Esophagus squamous epithelium (tissue), 5 donors: ENCODE results near the gene RNF150. TPM values are rescaled to one million over a fixed set of nuclear protein-coding genes. Genes with fewer than 3 reads are reported as not detected.
"Not testable (repeated sequence)": the region's sequence is repeated elsewhere in the genome, so short reads cannot be mapped to it uniquely, and the experiment has no call there.

Experiments used
- DNase-seq: peaks from one replicate; lab custom pipeline; 2025; lab: John Stamatoyannopoulos, UW
- H3K27ac ChIP-seq, 4 donors: fragments of 200-600 bp; sonication (generic); one replicate each; pipeline ENCODE4 v1.5.1; 2016 to 2019; ENCODE audit warnings: mild to moderate bottlenecking in 1 of 4
- H3K27me3 ChIP-seq, 4 donors: fragments of 200-600 bp; sonication (generic); 1 replicate in 3 of 4; 2 replicates in 1 of 4; pipeline versions ENCODE4 v1.5.1 to v1.6.0; 2017 to 2021; ENCODE audit warnings: antibody characterized with exemption in 1 of 4
- H3K36me3 ChIP-seq, 3 donors: fragments of 200-600 bp; sonication (generic); one replicate each; pipeline ENCODE4 v1.5.1; 2016 to 2019
- H3K4me1 ChIP-seq, 3 donors: fragments of 200-600 bp; sonication (generic); one replicate each; pipeline ENCODE4 v1.5.1; 2017 to 2019
- H3K4me3 ChIP-seq, 4 donors: fragments of 200-600 bp; sonication (generic); 1 replicate in 3 of 4; 2 replicates in 1 of 4; pipeline ENCODE4 v1.5.1; 2016 to 2019; ENCODE audit warnings: mild to moderate bottlenecking in 2 of 4, moderate library complexity in 1 of 4
- H3K9me3 ChIP-seq, 3 donors: fragments of 200-600 bp; sonication (generic); one replicate each; pipeline ENCODE4 v1.5.1; 2016 to 2019
- CTCF ChIP-seq, 6 experiments: fragments of 450-650 bp in 4 of 6; fragments of 200-600 bp in 2 of 6; sonication (generic) in 2 of 6; IDR thresholded peaks; one replicate each; pipeline ENCODE4 v1.5.1; 2016 to 2019; ENCODE audit warnings: antibody characterized with exemption in 6 of 6, mild to moderate bottlenecking in 4 of 6, moderate library complexity in 4 of 6
- POLR2A ChIP-seq, 4 donors: fragments of 450-650 bp; IDR thresholded peaks; one replicate each; pipeline ENCODE4 v1.6.1; 2017; ENCODE audit warnings: antibody characterized with exemption in 4 of 4, mild to moderate bottlenecking in 4 of 4, moderate library complexity in 3 of 4
- WGBS, 2 donors: methylation state at CpG; one replicate each; pipeline ENCODE4 v1.1.5; 2018; 5-methylcytosine and 5-hydroxymethylcytosine counted together
- intact Hi-C: fragments of 100-400 bp; cut with DNase I; formaldehyde crosslinking; loops from one replicate; pipeline ENCODE4 v1.15.0; 2022
- total RNA-seq, 4 donors: library from RNA; depleted of rRNA; stranded (reverse); fragments of >200 nt; gene quantifications; one replicate each; pipeline ENCODE4 v1.1.0, GENCODE V29; 2016
- donor health status: DM: yes; HTN: yes; CAD: no.

RNF150 gene
- total RNA-seq, 4 donors from 2014 or later, result 0.23 to 6.7 (median 4.5) TPM

DNA sequence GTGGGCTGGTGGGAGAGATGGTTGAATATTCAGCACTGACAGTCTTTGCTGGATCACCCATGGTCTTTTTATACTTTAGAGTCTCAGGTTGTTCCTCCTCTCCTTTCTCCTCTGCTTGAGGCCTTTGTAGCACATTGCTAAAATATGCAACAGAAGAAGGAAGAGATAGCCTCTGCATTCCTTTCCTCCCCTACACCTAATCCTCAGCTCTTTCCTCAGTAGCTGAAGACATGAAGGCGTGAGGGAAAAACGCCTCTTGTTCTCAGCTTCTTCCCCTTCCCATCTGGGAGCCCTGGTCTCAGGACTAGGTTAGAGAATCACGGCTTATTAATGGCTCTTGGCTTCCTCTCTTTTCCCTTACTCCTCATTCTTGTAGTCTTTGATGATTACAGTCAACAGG is 76.8 kb downstream of the RNF150 start:
- H3K27me3 ChIP-seq, result no peaks in the 10 kb centered on the region
- TF ChIP-seq CTCF (IDR thresholded peaks at IDR 0.05) (no peak), POLR2A (IDR thresholded peaks at IDR 0.05) (no peak)
- no peaks in the 10 kb centered on the region for H3K4me1 ChIP-seq
- intact Hi-C loops, result no loop called here
- H3K36me3 ChIP-seq, result no peaks in the 10 kb centered on the region
- H3K9me3 ChIP-seq, result peaks cover 0 to 4% (median 0%) of the 10 kb centered on the region in 3 donors
- no peak overlapping the region for H3K27ac ChIP-seq
- 81 to 84% methylated on average over 3 of the region's 3 CpGs for WGBS, 2 donors
- DNase-seq, result no peak
- no peak overlapping the region for H3K4me3 ChIP-seq

DNA sequence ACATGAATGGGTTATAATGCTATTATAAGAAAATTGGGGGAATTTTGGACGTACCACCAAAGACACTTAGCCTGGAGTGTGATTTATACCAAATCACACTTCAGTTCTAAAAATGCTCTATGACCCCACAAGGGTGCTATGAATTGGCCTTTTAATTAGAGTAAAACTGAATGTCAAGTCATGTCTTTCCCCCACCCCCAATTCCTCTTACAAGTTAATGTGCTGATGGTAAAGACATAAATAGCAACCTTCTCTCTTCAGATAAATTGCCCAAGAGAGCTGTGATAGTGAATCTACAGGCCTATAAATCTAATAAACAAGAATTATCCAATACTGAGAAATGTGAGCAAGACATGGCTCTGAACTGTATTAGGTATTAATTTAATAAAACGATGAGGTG is 78.8 kb downstream of the RNF150 start:
- 85 to 91% methylated on average over 2 of the region's 2 CpGs for WGBS, 2 donors
- intact Hi-C loops, result no loop called here

GRCh38 chr4:141050999-141051398 is 82.3 kb downstream of the RNF150 start:
- H3K4me3 ChIP-seq, result not testable (repeated sequence)

More for the DNA sequence above, 78.8 kb downstream of the RNF150 start:
- H3K27me3 ChIP-seq, result no peaks in the 10 kb centered on the region
- H3K36me3 ChIP-seq, result no peaks in the 10 kb centered on the region
- peaks cover 0 to 17% (median 11%) of the 10 kb centered on the region in 3 donors for H3K9me3 ChIP-seq
- H3K4me1 ChIP-seq, result no peaks in the 10 kb centered on the region
- TF ChIP-seq POLR2A (IDR thresholded peaks at IDR 0.05) (no peak), CTCF (IDR thresholded peaks at IDR 0.05) (no peak)
- DNase-seq, result no peak
- no peak overlapping the region for H3K27ac ChIP-seq
- H3K4me3 ChIP-seq, result no peak overlapping the region

GRCh38 chr4:141047228-141047884 is 85.9 kb downstream of the RNF150 start:
- H3K36me3 ChIP-seq, result no peaks in the 10 kb centered on the region
- intact Hi-C loops, result no loop called here
- H3K27ac ChIP-seq, result peak overlapping the region in 1 of 4 donors; percentile 27
- no peaks in the 10 kb centered on the region for H3K27me3 ChIP-seq
- peaks cover 0 to 18% (median 11%) of the 10 kb centered on the region in 3 donors for H3K4me1 ChIP-seq
- TF ChIP-seq CTCF (IDR thresholded peaks at IDR 0.05), result no peak
- no peak for TF ChIP-seq POLR2A (IDR thresholded peaks at IDR 0.05)
- peaks cover 0 to 17% (median 11%) of the 10 kb centered on the region in 3 donors for H3K9me3 ChIP-seq
- DNase-seq, result no peak
- no peak overlapping the region for H3K4me3 ChIP-seq
- WGBS, 2 donors, result 26 to 32% methylated on average over 7 of the region's 7 CpGs

More at GRCh38 chr4:141050999-141051398, 82.3 kb downstream of the RNF150 start:
- H3K36me3 ChIP-seq, DNase-seq, H3K27ac ChIP-seq, intact Hi-C loops, H3K27me3 ChIP-seq: not testable (repeated sequence)
- Histone ChIP-seq H3K4me1 (peaks cover 0 to 17% (median 11%) of the 10 kb centered on the region in 3 donors), H3K9me3 (peaks cover 0 to 17% (median 11%) of the 10 kb centered on the region in 3 donors)
- WGBS, 2 donors, result 83 to 100% methylated on average over 1 of the region's 1 CpG

- peaks cover 0 to 11% (median 10%) of the 10 kb centered on the region in 3 donors for H3K9me3 ChIP-seq
- no peaks in the 10 kb centered on the region for H3K27me3 ChIP-seq
- intact Hi-C loops, result no loop called here
- H3K36me3 ChIP-seq, result no peaks in the 10 kb centered on the region
- peak overlapping the region in 1 of 4 donors; percentile 27 for H3K27ac ChIP-seq
- TF ChIP-seq POLR2A (IDR thresholded peaks at IDR 0.05), result no peak
- TF ChIP-seq CTCF (IDR thresholded peaks at IDR 0.05), result no peak
- H3K4me1 ChIP-seq, result peaks cover 0 to 18% (median 11%) of the 10 kb centered on the region in 3 donors
- no peak overlapping the region for H3K4me3 ChIP-seq
- DNase-seq, result no peak
- WGBS, 2 donors, result 2 to 23% methylated on average over 3 of the region's 3 CpGs
Measured at GRCh38 chr4:141046255-141046654, 87.0 kb downstream of the RNF150 start.
